GM18861 (cell line): ENCODE measurements around the gene C14orf119.

ENCODE experiments used
- ATAC-seq: cut with Tn5 transposase; IDR thresholded peaks from one replicate; pipeline ENCODE4 v1.9.1; 2021; ENCODE audit not compliant: unreplicated experiment

C14orf119 gene

GRCh38 chr14:23095196-23096108 lies at the start of gene C14orf119:
C14orf119 (plus strand) TSS chr14:23095505; CDS start chr14:23097659, 2,154 bp downstream.
- ATAC-seq, result peak; percentile 83

- no peak for ATAC-seq
Observed at GRCh38 chr14:23047034-23047634, 48.2 kb upstream of the C14orf119 start.

- no peak for ATAC-seq
Observed at GRCh38 chr14:23047751-23048693, 47.3 kb upstream of the C14orf119 start.

- ATAC-seq, result no peak
Observed at GRCh38 chr14:23049011-23049410, 46.3 kb upstream of the C14orf119 start.

GRCh38 chr14:23051141-23052057 lies 43.9 kb upstream of the C14orf119 start:
- ATAC-seq, result no peak

- no peak for ATAC-seq
Observed at GRCh38 chr14:23052182-23052623, 43.1 kb upstream of the C14orf119 start.

- no peak for ATAC-seq
Observed at GRCh38 chr14:23052671-23053070, 42.6 kb upstream of the C14orf119 start.

GRCh38 chr14:23053426-23053825 lies 41.9 kb upstream of the C14orf119 start:
- no peak for ATAC-seq

- ATAC-seq, result no peak
Observed at GRCh38 chr14:23054000-23054811, 41.1 kb upstream of the C14orf119 start.

- ATAC-seq, result no peak
Observed at GRCh38 chr14:23055147-23055550, 40.2 kb upstream of the C14orf119 start.

- ATAC-seq, result no peak
Observed at GRCh38 chr14:23055621-23056144, 39.6 kb upstream of the C14orf119 start.

GRCh38 chr14:23056145-23056955 lies 39.0 kb upstream of the C14orf119 start:
- peak; percentile 58 for ATAC-seq

GRCh38 chr14:23056956-23057756 lies 38.1 kb upstream of the C14orf119 start, which contains the start of gene CDH24:
CDH24 (minus strand) TSS chr14:23057520; CDS start chr14:23055733, 1,787 bp downstream.
- peak; percentile 36 for ATAC-seq

- peak; percentile 46 for ATAC-seq
Observed at GRCh38 chr14:23057757-23058653, 37.3 kb upstream of the C14orf119 start.

- no peak for ATAC-seq
Observed at GRCh38 chr14:23058654-23059504, 36.4 kb upstream of the C14orf119 start.
